H9 (cell line): ENCODE data around the gene BIN1. TPM values are rescaled to one million over a fixed set of nuclear protein-coding genes. Genes with fewer than 3 reads are reported as not detected.

Experiments
- DNase-seq: peaks from one replicate; pipeline ENCODE4 v3.0.0-alpha.2; 2017
- H2AFZ ChIP-seq: one replicate; pipeline ENCODE4 v1.6.1; 2013; ENCODE audit warnings: mild to moderate bottlenecking, low read length, control low read depth, moderate library complexity
- H2AK5ac ChIP-seq: 2 replicates; pipeline ENCODE4 v1.6.1; 2013; ENCODE audit warnings: low read length, control low read depth, mixed read lengths; ENCODE audit not compliant: insufficient read length
- H2BK120ac ChIP-seq: one replicate; pipeline ENCODE4 v1.6.1; 2013; ENCODE audit warnings: low read depth, mild to moderate bottlenecking, low read length, control low read depth, inconsistent platforms; ENCODE audit not compliant: poor library complexity, severe bottlenecking
- H2BK12ac ChIP-seq: 2 replicates; pipeline ENCODE4 v1.6.1; 2013; ENCODE audit warnings: low read length, control low read depth, mixed read lengths, low read depth; ENCODE audit not compliant: insufficient read length
- H2BK15ac ChIP-seq: 2 replicates; pipeline ENCODE4 v1.6.1; 2013; ENCODE audit warnings: low read depth, low read length, control low read depth
- H2BK20ac ChIP-seq: one replicate; pipeline ENCODE4 v1.6.1; 2013; ENCODE audit warnings: low read depth, mild to moderate bottlenecking, low read length, control low read depth, inconsistent platforms; ENCODE audit not compliant: poor library complexity, severe bottlenecking
- H2BK5ac ChIP-seq: 2 replicates; pipeline ENCODE4 v1.6.1; 2013; ENCODE audit warnings: low read length, control low read depth, mixed read lengths; ENCODE audit not compliant: insufficient read length
- H3K14ac ChIP-seq: 2 replicates; pipeline ENCODE4 v1.6.1; 2013; ENCODE audit warnings: low read length, control low read depth; ENCODE audit not compliant: insufficient read depth
- H3K18ac ChIP-seq: 2 replicates; pipeline ENCODE4 v1.6.1; 2013; ENCODE audit warnings: low read depth, mild to moderate bottlenecking, mixed read lengths, low read length, control low read depth; ENCODE audit not compliant: insufficient read length
- H3K23ac ChIP-seq: 2 replicates; pipeline ENCODE4 v1.6.1; 2013; ENCODE audit warnings: low read length, control low read depth, mixed read lengths, low read depth; ENCODE audit not compliant: insufficient read length
- H3K23me2 ChIP-seq: 2 replicates; pipeline ENCODE4 v1.6.1; 2013; ENCODE audit warnings: low read depth, mild to moderate bottlenecking, mixed read lengths, low read length, control low read depth; ENCODE audit not compliant: insufficient read length, poor library complexity, severe bottlenecking
- H3K27ac ChIP-seq: 2 replicates; pipeline ENCODE4 v1.5.1; 2013; ENCODE audit warnings: low read length, control low read depth, mixed read lengths, low read depth; ENCODE audit not compliant: insufficient read length
- H3K27me3 ChIP-seq: 2 replicates; pipeline ENCODE4 v1.6.1; 2013; ENCODE audit warnings: low read length, control low read depth, inconsistent platforms; ENCODE audit not compliant: insufficient read depth
- H3K4ac ChIP-seq: 2 replicates; pipeline ENCODE4 v1.6.1; 2013; ENCODE audit warnings: low read depth, mild to moderate bottlenecking, control low read depth, inconsistent platforms, low read length, moderate library complexity
- H3K4me1 ChIP-seq: 2 replicates; pipeline ENCODE4 v1.6.1; 2013; ENCODE audit warnings: low read length, control low read depth, inconsistent platforms; ENCODE audit not compliant: insufficient read depth
- H3K4me2 ChIP-seq: 2 replicates; pipeline ENCODE4 v1.6.1; 2013; ENCODE audit warnings: low read length, control low read depth, mixed read lengths; ENCODE audit not compliant: insufficient read length, insufficient read depth
- H3K56ac ChIP-seq: 2 replicates; pipeline ENCODE4 v1.6.1; 2013; ENCODE audit warnings: low read depth, mild to moderate bottlenecking, mixed read lengths, low read length, control low read depth; ENCODE audit not compliant: insufficient read length
- H3K79me1 ChIP-seq: 2 replicates; pipeline ENCODE4 v1.6.1; 2013; ENCODE audit warnings: low read depth, mild to moderate bottlenecking, moderate library complexity, low read length, control low read depth, inconsistent platforms; ENCODE audit not compliant: insufficient read depth, poor library complexity, severe bottlenecking
- H3K79me2 ChIP-seq: 2 replicates; pipeline ENCODE4 v1.6.1; 2013; ENCODE audit warnings: low read length, control low read depth, inconsistent platforms; ENCODE audit not compliant: insufficient read depth
- H3K9ac ChIP-seq: 2 replicates; pipeline ENCODE4 v1.6.1; 2013; ENCODE audit warnings: low read length, control low read depth, mixed read lengths; ENCODE audit not compliant: insufficient read length; ENCODE audit errors: extremely low read depth
- H3K9me3 ChIP-seq: one replicate; pipeline ENCODE4 v1.6.1; 2013; ENCODE audit warnings: low read depth, low read length, inconsistent platforms; ENCODE audit not compliant: control insufficient read depth
- H3T11ph ChIP-seq: one replicate; pipeline ENCODE4 v1.6.1; 2013; ENCODE audit warnings: mild to moderate bottlenecking, low read length, control low read depth, inconsistent platforms
- H4K20me1 ChIP-seq: one replicate; pipeline ENCODE4 v1.6.1; 2013; ENCODE audit not compliant: control insufficient read depth, insufficient read length, insufficient read depth
- H4K5ac ChIP-seq: 2 replicates; pipeline ENCODE4 v1.6.1; 2013; ENCODE audit warnings: low read depth, mild to moderate bottlenecking, mixed read lengths, low read length, control low read depth; ENCODE audit not compliant: insufficient read length
- H4K8ac ChIP-seq: replicated peaks from 2 replicates; pipeline ENCODE4 v1.6.1; 2013; ENCODE audit warnings: low read length, control low read depth, mixed read lengths, low read depth; ENCODE audit not compliant: insufficient read length
- H4K91ac ChIP-seq: 2 replicates; pipeline ENCODE4 v1.6.1; 2013; ENCODE audit warnings: low read depth, mild to moderate bottlenecking, moderate library complexity, mixed read lengths, low read length, control low read depth; ENCODE audit not compliant: insufficient read length
- H3K27ac Mint-ChIP-seq, 3 experiments: 2 replicates in 2 of 3; 3 replicates in 1 of 3; pipeline ENCODE4 v1.8.0; 2020 to 2021; ENCODE audit warnings: mixed read lengths in 3 of 3, mild to moderate bottlenecking in 1 of 3, moderate library complexity in 1 of 3
- H3K27me3 Mint-ChIP-seq: 2 replicates; pipeline ENCODE4 v1.8.0; 2021; ENCODE audit warnings: low read depth, mild to moderate bottlenecking, moderate library complexity, mixed read lengths
- H3K36me3 Mint-ChIP-seq, 3 experiments: 2 replicates in 2 of 3; 3 replicates in 1 of 3; pipeline ENCODE4 v1.8.0; 2020 to 2021; ENCODE audit warnings: low read depth in 3 of 3, mixed read lengths in 3 of 3; ENCODE audit not compliant: insufficient read depth in 1 of 3
- H3K4me1 Mint-ChIP-seq, 2 experiments: 2 replicates each; pipeline ENCODE4 v1.8.0; 2020; ENCODE audit warnings: mixed read lengths in 2 of 2
- H3K4me3 Mint-ChIP-seq, 2 experiments: 2 replicates in 1 of 2; 3 replicates in 1 of 2; pipeline ENCODE4 v1.8.0; 2020 to 2021; ENCODE audit warnings: mild to moderate bottlenecking in 2 of 2, mixed read lengths in 2 of 2, moderate library complexity in 1 of 2
- H3K9me3 Mint-ChIP-seq, 2 experiments: 2 replicates in 1 of 2; 3 replicates in 1 of 2; pipeline ENCODE4 v1.8.0; 2020; ENCODE audit warnings: mild to moderate bottlenecking in 2 of 2, mixed read lengths in 2 of 2, moderate library complexity in 1 of 2
- WGBS: extraction: QIAGEN DNeasy Blood & Tissue Kit; methylation state at CpG from one replicate; pipeline ENCODE4 v1.1.7; 2013; ENCODE audit warnings: missing lambda C conversion rate, low lambda C conversion rate, mixed read lengths; ENCODE audit not compliant: insufficient read length; ENCODE audit errors: extremely low coverage; 5-methylcytosine and 5-hydroxymethylcytosine counted together
- total RNA-seq: library from RNA; stranded (reverse); gene quantifications from 2 replicates; pipeline ENCODE4 v1.2.1, GENCODE V29; 2021
- TF ChIP-seq, protein P1 (sequence below): fragments of 200-600 bp; sonication (generic); conservative IDR thresholded peaks from 3 replicates; pipeline ENCODE4 v1.8.0; 2021; ENCODE audit warnings: antibody characterized with exemption, mild to moderate bottlenecking

The BIN1 gene
- total RNA-seq, 1 experiment from 2014 or later = 32.0 TPM

DNA sequence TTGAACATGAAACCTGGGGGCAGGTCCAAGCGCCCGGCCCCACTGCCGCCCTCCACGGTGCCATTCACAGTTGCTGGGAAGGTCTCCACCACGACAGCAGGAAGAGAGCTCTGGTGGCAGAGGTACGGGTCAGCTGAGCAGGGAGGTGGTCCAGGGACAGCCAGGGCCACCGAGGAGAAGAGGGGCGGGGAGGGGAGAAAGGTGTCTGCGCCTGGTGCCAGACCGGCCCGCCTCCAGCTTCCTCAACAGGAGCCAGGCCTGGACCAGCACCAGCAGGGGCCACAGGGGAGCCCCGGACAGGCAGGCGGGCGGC is 56.2 kb downstream of the BIN1 start:
- WGBS = no CpG with 5 or more reads among the region's 14 CpGs
- Histone ChIP-seq H3K23me2 (no peaks in the 10 kb centered on the region), H4K20me1 (no peaks in the 10 kb centered on the region), H3T11ph (no peak overlapping the region), H3K4me1 (no peaks in the 10 kb centered on the region), H3K27me3 (no peaks in the 10 kb centered on the region), H2BK20ac (no peak overlapping the region), H3K79me1 (no peaks in the 10 kb centered on the region), H2AK5ac (no peak overlapping the region), H3K4me2 (no peak overlapping the region), H2BK120ac (no peak overlapping the region), H3K79me2 (no peaks in the 10 kb centered on the region), H4K8ac (no peak overlapping the region), H4K5ac (no peak overlapping the region), H2BK5ac (no peak overlapping the region), H3K4ac (no peak overlapping the region), H3K18ac (no peak overlapping the region), H2BK15ac (no peak overlapping the region), H3K14ac (no peak overlapping the region), H2BK12ac (no peak overlapping the region), H3K9ac (no peak overlapping the region), H3K23ac (no peak overlapping the region), H3K56ac (no peak overlapping the region), H4K91ac (no peak overlapping the region), H3K9me3 (no peaks in the 10 kb centered on the region), H2AFZ (no peak overlapping the region), H3K27ac (no peak overlapping the region)
- TF ChIP-seq, protein P1, sequence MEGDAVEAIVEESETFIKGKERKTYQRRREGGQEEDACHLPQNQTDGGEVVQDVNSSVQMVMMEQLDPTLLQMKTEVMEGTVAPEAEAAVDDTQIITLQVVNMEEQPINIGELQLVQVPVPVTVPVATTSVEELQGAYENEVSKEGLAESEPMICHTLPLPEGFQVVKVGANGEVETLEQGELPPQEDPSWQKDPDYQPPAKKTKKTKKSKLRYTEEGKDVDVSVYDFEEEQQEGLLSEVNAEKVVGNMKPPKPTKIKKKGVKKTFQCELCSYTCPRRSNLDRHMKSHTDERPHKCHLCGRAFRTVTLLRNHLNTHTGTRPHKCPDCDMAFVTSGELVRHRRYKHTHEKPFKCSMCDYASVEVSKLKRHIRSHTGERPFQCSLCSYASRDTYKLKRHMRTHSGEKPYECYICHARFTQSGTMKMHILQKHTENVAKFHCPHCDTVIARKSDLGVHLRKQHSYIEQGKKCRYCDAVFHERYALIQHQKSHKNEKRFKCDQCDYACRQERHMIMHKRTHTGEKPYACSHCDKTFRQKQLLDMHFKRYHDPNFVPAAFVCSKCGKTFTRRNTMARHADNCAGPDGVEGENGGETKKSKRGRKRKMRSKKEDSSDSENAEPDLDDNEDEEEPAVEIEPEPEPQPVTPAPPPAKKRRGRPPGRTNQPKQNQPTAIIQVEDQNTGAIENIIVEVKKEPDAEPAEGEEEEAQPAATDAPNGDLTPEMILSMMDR = no peak
- H3K27ac Mint-ChIP-seq = no peak overlapping the region
- peaks cover 3% of the 10 kb centered on the region; the same call in 1 of the 2 replicates for H3K27me3 Mint-ChIP-seq
- H3K36me3 Mint-ChIP-seq = peaks cover 0 to 6% (median 0%) of the 10 kb centered on the region in 3 experiments; a peak in 2 of 7 replicates
- H3K4me3 Mint-ChIP-seq = no peak overlapping the region
- DNase-seq = no peak
- H3K9me3 Mint-ChIP-seq = no peaks in the 10 kb centered on the region
- H3K4me1 Mint-ChIP-seq = peaks cover 2 to 8% of the 10 kb centered on the region in 2 experiments; a peak in 3 of 4 replicates
